Measurements from ENCODE around the gene MFSD1. TPM values are rescaled to one million over a fixed set of nuclear protein-coding genes. Genes with fewer than 3 reads are reported as not detected.

Gene MFSD1
- total and polyA plus RNA-seq, 2 experiments from 2014 or later: 4.3 to 28.4 TPM

- Mint-ChIP-seq H3K4me1 (peaks cover 3% of the 10 kb centered on the region; the same call in 1 of the 3 replicates), H3K27me3 (ENCODE audit: insufficient read depth, low read depth, poor library complexity) (peaks cover 2% of the 10 kb centered on the region), H3K36me3 (ENCODE audit: low read depth) (no peaks in the 10 kb centered on the region; the same call in 2 of the 3 replicates), H3K4me3 (no peak overlapping the region), H3K9me3 (no peaks in the 10 kb centered on the region; the same call in 2 of the 3 replicates), H3K27ac (no peak overlapping the region)
- Histone ChIP-seq H3K4me2 (no peak overlapping the region), H3K79me2 (replicated peaks; ENCODE audit: insufficient read depth) (no peaks in the 10 kb centered on the region), H3K9me2 (ENCODE audit: insufficient read depth) (no peaks in the 10 kb centered on the region), H4K20me1 (replicated peaks; ENCODE audit: insufficient read depth) (no peaks in the 10 kb centered on the region), H3F3A (replicated peaks; ENCODE audit: low read depth) (no peaks in the 10 kb centered on the region), H2AFZ (no peak overlapping the region), H3K4me1 (ENCODE audit: insufficient read depth) (no peaks in the 10 kb centered on the region), H3K27ac (ENCODE audit: low read depth) (no peak overlapping the region), H3K36me3 (ENCODE audit: insufficient read depth) (no peaks in the 10 kb centered on the region), H3K4me3 (no peak overlapping the region), H3K27me3 (ENCODE audit: insufficient read depth) (no peaks in the 10 kb centered on the region)
- TF ChIP-seq JUNB (IDR thresholded peaks at IDR 0.05; ENCODE audit: unreplicated experiment): no peak
- TF ChIP-seq POLR2AphosphoS5 (IDR thresholded peaks at IDR 0.05; ENCODE audit: low read depth): no peak
- no peak for TF ChIP-seq ZNF462 (CRISPR knock-in tag; IDR thresholded peaks at IDR 0.05)
- TF ChIP-seq ETS1 (IDR thresholded peaks at IDR 0.05): no peak
- no peak for TF ChIP-seq ZNF331 (CRISPR knock-in tag; IDR thresholded peaks at IDR 0.05; ENCODE audit: low read depth)
- TF ChIP-seq STAT1 (IDR thresholded peaks at IDR 0.05; ENCODE audit: unreplicated experiment): no peak
- no peak for TF ChIP-seq ZNF114 (CRISPR knock-in tag; IDR thresholded peaks at IDR 0.05)
- no peak for TF ChIP-seq EZH2phosphoT487 (IDR thresholded peaks at IDR 0.05; ENCODE audit: unreplicated experiment)
- no peak for TF ChIP-seq EZH2 (IDR thresholded peaks at IDR 0.05; ENCODE audit: low read depth, unreplicated experiment)
- TF ChIP-seq CTCF (conservative IDR thresholded peaks at IDR 0.05; ENCODE audit: low read depth in 2 of 2): no peak
- TF ChIP-seq CREB1 (CRISPR knock-in tag; IDR thresholded peaks at IDR 0.05; ENCODE audit: low read depth): no peak
- TF ChIP-seq, protein P1, sequence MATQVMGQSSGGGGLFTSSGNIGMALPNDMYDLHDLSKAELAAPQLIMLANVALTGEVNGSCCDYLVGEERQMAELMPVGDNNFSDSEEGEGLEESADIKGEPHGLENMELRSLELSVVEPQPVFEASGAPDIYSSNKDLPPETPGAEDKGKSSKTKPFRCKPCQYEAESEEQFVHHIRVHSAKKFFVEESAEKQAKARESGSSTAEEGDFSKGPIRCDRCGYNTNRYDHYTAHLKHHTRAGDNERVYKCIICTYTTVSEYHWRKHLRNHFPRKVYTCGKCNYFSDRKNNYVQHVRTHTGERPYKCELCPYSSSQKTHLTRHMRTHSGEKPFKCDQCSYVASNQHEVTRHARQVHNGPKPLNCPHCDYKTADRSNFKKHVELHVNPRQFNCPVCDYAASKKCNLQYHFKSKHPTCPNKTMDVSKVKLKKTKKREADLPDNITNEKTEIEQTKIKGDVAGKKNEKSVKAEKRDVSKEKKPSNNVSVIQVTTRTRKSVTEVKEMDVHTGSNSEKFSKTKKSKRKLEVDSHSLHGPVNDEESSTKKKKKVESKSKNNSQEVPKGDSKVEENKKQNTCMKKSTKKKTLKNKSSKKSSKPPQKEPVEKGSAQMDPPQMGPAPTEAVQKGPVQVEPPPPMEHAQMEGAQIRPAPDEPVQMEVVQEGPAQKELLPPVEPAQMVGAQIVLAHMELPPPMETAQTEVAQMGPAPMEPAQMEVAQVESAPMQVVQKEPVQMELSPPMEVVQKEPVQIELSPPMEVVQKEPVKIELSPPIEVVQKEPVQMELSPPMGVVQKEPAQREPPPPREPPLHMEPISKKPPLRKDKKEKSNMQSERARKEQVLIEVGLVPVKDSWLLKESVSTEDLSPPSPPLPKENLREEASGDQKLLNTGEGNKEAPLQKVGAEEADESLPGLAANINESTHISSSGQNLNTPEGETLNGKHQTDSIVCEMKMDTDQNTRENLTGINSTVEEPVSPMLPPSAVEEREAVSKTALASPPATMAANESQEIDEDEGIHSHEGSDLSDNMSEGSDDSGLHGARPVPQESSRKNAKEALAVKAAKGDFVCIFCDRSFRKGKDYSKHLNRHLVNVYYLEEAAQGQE (IDR thresholded peaks at IDR 0.05; ENCODE audit: unreplicated experiment): no peak
- TF ChIP-seq NANOG (IDR thresholded peaks at IDR 0.05; ENCODE audit: borderline replicate concordance): no peak
- DNase-seq (ENCODE audit: low spot score): no peak
- ATAC-seq: no peak
Observed at GRCh38 chr3:158837240-158837639, 35.4 kb downstream of the MFSD1 start.

Data from GM23338 (cell line).